Activated CD4-positive, alpha-beta T cell treated with anti-CD3 and anti-CD28 coated beads, Interleukin-2, amount 50 U/mL, for 48 hours (primary cell): ENCODE measurements around the gene LTB.
"Not testable (repeated sequence)": the region's sequence is repeated elsewhere in the genome, so short reads cannot be mapped to it uniquely, and the experiment has no call there.

ENCODE experiments used
- DNase-seq, 2 experiments: peaks; one replicate each; pipeline ENCODE4 v3.0.0-alpha.2; 2020

Gene LTB

GRCh38 chr6:31607317-31607716 is 25.1 kb upstream of the LTB start:
- DNase-seq, result no peak

- peak; percentile 34 to 51 for DNase-seq
These were observed 14.8 kb upstream of the LTB start for GRCh38 chr6:31597006-31597405.

- no peak for DNase-seq
These were observed 10.2 kb upstream of the LTB start for GRCh38 chr6:31592396-31592771.

GRCh38 chr6:31590691-31591090 is 8.5 kb upstream of the LTB start:
- DNase-seq, result not testable (repeated sequence)

GRCh38 chr6:31588871-31589650 is 6.8 kb upstream of the LTB start:
- DNase-seq, result no peak

- DNase-seq, result no peak
These were observed 5.9 kb upstream of the LTB start for GRCh38 chr6:31587791-31588777.

GRCh38 chr6:31586599-31587281 is 4.5 kb upstream of the LTB start:
- DNase-seq, result no peak

- no peak for DNase-seq
These were observed 3.8 kb upstream of the LTB start, which contains the start of gene LST1 for GRCh38 chr6:31586008-31586407. Gene LST1 (plus strand): TSS chr6:31586277. CDS start chr6:31587300, 1,023 bp downstream.

- peak; percentile 58 to 70 for DNase-seq
These were observed 3.3 kb upstream of the LTB start for GRCh38 chr6:31585491-31585890.

GRCh38 chr6:31581434-31582229 is 592 bp downstream of the LTB start:
- DNase-seq, result peak; percentile 40 to 47

- peak; percentile 91 to 93 for DNase-seq
These were observed 1.3 kb downstream of the LTB start for GRCh38 chr6:31580807-31581433.

- no peak for DNase-seq
These were observed 1.8 kb downstream of the LTB start for GRCh38 chr6:31580438-31580740.

- peak; percentile 51 to 60 for DNase-seq
These were observed 2.4 kb downstream of the LTB start for GRCh38 chr6:31579546-31580437.

GRCh38 chr6:31579119-31579505 is 3.1 kb downstream of the LTB start:
- DNase-seq, result peak in 1 of 2 experiments; percentile 49

- peak in 1 of 2 experiments; percentile 58 for DNase-seq
These were observed 3.8 kb downstream of the LTB start for GRCh38 chr6:31578184-31579118.

- no peak for DNase-seq
These were observed 4.7 kb downstream of the LTB start for GRCh38 chr6:31577579-31577966.

GRCh38 chr6:31576897-31577578 is 5.2 kb downstream of the LTB start:
- DNase-seq, result peak; percentile 70 to 76

GRCh38 chr6:31575952-31576685 is 6.1 kb downstream of the LTB start:
- DNase-seq, result no peak
